Esophagus muscularis mucosa (tissue), 4 donors: ENCODE results near the gene SNAPC4.

Source experiments
- EP300 ChIP-seq: sonication (generic); formaldehyde crosslinking; IDR thresholded peaks from one replicate; pipeline ENCODE4 v1.6.1; 2017; ENCODE audit warnings: antibody characterized with exemption
- POLR2A ChIP-seq: fragments of 450-650 bp; IDR thresholded peaks from one replicate; pipeline ENCODE4 v1.6.1; 2017; ENCODE audit warnings: antibody characterized with exemption, moderate library complexity, mild to moderate bottlenecking, low read depth
- POLR2AphosphoS5 ChIP-seq, 2 donors: sonication (generic); formaldehyde crosslinking; IDR thresholded peaks; one replicate each; pipeline ENCODE4 v1.6.1; 2017; ENCODE audit warnings: antibody characterized with exemption in 2 of 2
- TF ChIP-seq, protein P1 (sequence below), 3 experiments: fragments of 200-600 bp in 2 of 3; fragments of 450-650 bp in 1 of 3; sonication (generic) in 2 of 3; IDR thresholded peaks; one replicate each; pipeline ENCODE4 v1.5.1; 2017 to 2019; ENCODE audit warnings: antibody characterized with exemption in 3 of 3, mild to moderate bottlenecking in 2 of 3, moderate library complexity in 1 of 3

DNA sequence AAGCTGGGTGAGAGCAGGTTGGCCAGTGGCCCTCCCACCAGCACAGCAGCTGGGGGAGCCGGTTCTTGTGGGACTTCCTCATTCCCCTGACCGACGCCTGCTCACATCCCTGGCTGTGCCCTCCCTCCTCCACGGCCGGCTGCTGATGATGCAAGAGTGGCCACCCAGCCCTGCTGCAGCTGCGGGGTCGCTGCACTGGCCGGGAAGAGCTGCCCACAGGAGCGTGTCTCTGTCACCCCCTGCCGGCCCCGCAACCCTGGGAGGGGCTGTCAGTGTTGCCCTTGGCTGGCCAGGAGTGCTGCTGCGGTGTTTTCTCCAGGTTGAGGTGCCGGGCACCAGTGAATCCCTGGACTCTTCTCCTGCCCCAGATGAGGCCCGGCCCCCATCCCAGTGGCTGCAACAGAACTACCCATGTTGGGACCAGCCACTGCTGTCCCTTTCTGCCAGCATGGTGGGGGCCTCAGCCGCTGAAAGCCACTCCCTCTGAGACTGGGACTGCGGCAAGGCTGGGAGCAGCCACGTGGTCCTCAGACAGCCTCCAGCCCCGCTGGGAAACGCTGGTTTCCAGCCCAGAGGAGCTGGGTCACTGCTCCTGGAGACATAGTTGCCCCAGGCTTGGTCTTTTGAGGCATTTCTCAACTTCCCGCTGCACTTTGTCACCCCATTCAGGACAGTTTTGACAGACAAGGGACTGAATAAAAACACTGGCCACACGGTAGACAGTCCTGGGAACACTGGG is 27.2 kb downstream of the SNAPC4 start:
- TF ChIP-seq, protein P1, sequence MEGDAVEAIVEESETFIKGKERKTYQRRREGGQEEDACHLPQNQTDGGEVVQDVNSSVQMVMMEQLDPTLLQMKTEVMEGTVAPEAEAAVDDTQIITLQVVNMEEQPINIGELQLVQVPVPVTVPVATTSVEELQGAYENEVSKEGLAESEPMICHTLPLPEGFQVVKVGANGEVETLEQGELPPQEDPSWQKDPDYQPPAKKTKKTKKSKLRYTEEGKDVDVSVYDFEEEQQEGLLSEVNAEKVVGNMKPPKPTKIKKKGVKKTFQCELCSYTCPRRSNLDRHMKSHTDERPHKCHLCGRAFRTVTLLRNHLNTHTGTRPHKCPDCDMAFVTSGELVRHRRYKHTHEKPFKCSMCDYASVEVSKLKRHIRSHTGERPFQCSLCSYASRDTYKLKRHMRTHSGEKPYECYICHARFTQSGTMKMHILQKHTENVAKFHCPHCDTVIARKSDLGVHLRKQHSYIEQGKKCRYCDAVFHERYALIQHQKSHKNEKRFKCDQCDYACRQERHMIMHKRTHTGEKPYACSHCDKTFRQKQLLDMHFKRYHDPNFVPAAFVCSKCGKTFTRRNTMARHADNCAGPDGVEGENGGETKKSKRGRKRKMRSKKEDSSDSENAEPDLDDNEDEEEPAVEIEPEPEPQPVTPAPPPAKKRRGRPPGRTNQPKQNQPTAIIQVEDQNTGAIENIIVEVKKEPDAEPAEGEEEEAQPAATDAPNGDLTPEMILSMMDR (IDR thresholded peaks at IDR 0.05), result no peak
- no peak for TF ChIP-seq POLR2A
- no peak for TF ChIP-seq POLR2AphosphoS5 (IDR thresholded peaks at IDR 0.05)
- TF ChIP-seq EP300, result no peak
